H1 (cell line): ENCODE measurements around the gene C5AR2. TPM values are rescaled to one million over a fixed set of nuclear protein-coding genes. Genes with fewer than 3 reads are reported as not detected.

Experiments used
- CTCF ChIA-PET: fragments of 300-600 bp; sonication (Branson Sonifier 250); formaldehyde crosslinking; loops from one replicate; lab custom pipeline; 2021; ENCODE audit not compliant: partially characterized antibody; lab: Charles Lee
- POLR2A ChIA-PET: fragments of 300-600 bp; sonication (Branson Sonifier 250); formaldehyde crosslinking; loops from one replicate; lab custom pipeline; 2021; ENCODE audit warnings: inconsistent platforms; ENCODE audit not compliant: partially characterized antibody; lab: Charles Lee
- DNase-seq, 2 experiments: peaks; one replicate each; pipeline versions ENCODE4 v3.0.0 to v3.0.0-alpha.2; 2010 to 2022; ENCODE audit warnings: low spot score in 2 of 2, low read depth in 1 of 2, mixed read lengths in 1 of 2
- FAIRE-seq: peaks from 2 replicates; lab custom pipeline; 2011; peaks lifted over from hg19 to GRCh38; lab: Jason Lieb, UNC
- H2AFZ ChIP-seq: 2 replicates; pipeline ENCODE4 v1.8.1; 2012; ENCODE audit warnings: low read length, inconsistent platforms
- H2AK5ac ChIP-seq: 2 replicates; pipeline ENCODE4 v1.6.1; 2013; ENCODE audit warnings: low read depth, low read length
- H2BK120ac ChIP-seq: replicated peaks from 2 replicates; pipeline ENCODE3; 2013; ENCODE audit warnings: low read depth, low read length, inconsistent platforms
- H2BK12ac ChIP-seq: 2 replicates; pipeline ENCODE4 v1.6.1; 2013; ENCODE audit warnings: low read depth, low read length
- H2BK15ac ChIP-seq: 2 replicates; pipeline ENCODE4 v1.6.1; 2013; ENCODE audit warnings: low read length
- H2BK20ac ChIP-seq: 2 replicates; pipeline ENCODE4 v1.6.1; 2013; ENCODE audit warnings: low read length
- H2BK5ac ChIP-seq: 2 replicates; pipeline ENCODE4 v1.6.1; 2013; ENCODE audit warnings: low read depth, low read length
- H3K14ac ChIP-seq: 2 replicates; pipeline ENCODE4 v1.6.1; 2013; ENCODE audit warnings: inconsistent platforms; ENCODE audit not compliant: insufficient read length
- H3K18ac ChIP-seq: 2 replicates; pipeline ENCODE4 v1.6.1; 2013; ENCODE audit warnings: low read length; ENCODE audit errors: extremely low read depth
- H3K23ac ChIP-seq: 2 replicates; pipeline ENCODE4 v1.6.1; 2013; ENCODE audit warnings: inconsistent platforms; ENCODE audit not compliant: insufficient read length
- H3K23me2 ChIP-seq: 2 replicates; pipeline ENCODE4 v1.6.1; 2013; ENCODE audit warnings: low read depth, low read length
- H3K27ac ChIP-seq: 2 replicates; pipeline ENCODE4 v1.6.1; 2011; ENCODE audit warnings: low read depth, low read length, inconsistent platforms
- H3K27me3 ChIP-seq, 4 experiments: replicated peaks in 1 of 4; 1 replicate in 1 of 4; 2 replicates in 3 of 4; pipeline versions ENCODE4 v1.6.1 to v1.8.1; 2011 to 2013; ENCODE audit warnings: low read length in 3 of 4, mild to moderate bottlenecking in 3 of 4, inconsistent platforms in 2 of 4, mixed read lengths in 2 of 4, moderate library complexity in 1 of 4; ENCODE audit not compliant: control insufficient read depth in 3 of 4, insufficient read depth in 3 of 4; ENCODE audit errors: extremely low read depth in 1 of 4
- H3K36me3 ChIP-seq, 4 experiments: 2 replicates each; pipeline versions ENCODE4 v1.6.1 to v1.8.1; 2011 to 2013; ENCODE audit warnings: mild to moderate bottlenecking in 4 of 4, low read length in 3 of 4, moderate library complexity in 2 of 4, control low read depth in 1 of 4, inconsistent platforms in 1 of 4; ENCODE audit not compliant: insufficient read depth in 4 of 4, control insufficient read depth in 2 of 4
- H3K4ac ChIP-seq: replicated peaks from 2 replicates; pipeline ENCODE3; 2013; ENCODE audit warnings: low read length, low read depth, mixed read lengths, inconsistent platforms; ENCODE audit not compliant: insufficient read length
- H3K4me1 ChIP-seq, 4 experiments: replicated peaks in 1 of 4; 1 replicate in 1 of 4; 2 replicates in 3 of 4; pipeline versions ENCODE4 v1.6.1 to v1.8.1; 2011 to 2013; ENCODE audit warnings: low read length in 3 of 4, inconsistent platforms in 2 of 4, mixed read lengths in 1 of 4; ENCODE audit not compliant: insufficient read depth in 4 of 4, control insufficient read depth in 3 of 4
- H3K4me2 ChIP-seq, 2 experiments: 2 replicates each; pipeline versions ENCODE4 v1.6.1 to v1.8.1; 2011 to 2013; ENCODE audit warnings: low read depth in 2 of 2, low read length in 2 of 2, control low read depth in 1 of 2, inconsistent platforms in 1 of 2, mild to moderate bottlenecking in 1 of 2; ENCODE audit not compliant: insufficient read depth in 1 of 2
- H3K4me3 ChIP-seq, 4 experiments: fragments of 200-600, 300-600 bp in 1 of 4; sonication (generic), shearing (Covaris generic), sonication (Bioruptor Twin) in 1 of 4; 2 replicates each; pipeline versions ENCODE4 v1.5.1 to v1.8.1; 2011 to 2016; ENCODE audit warnings: low read length in 4 of 4, low read depth in 3 of 4, control low read depth in 2 of 4, inconsistent platforms in 2 of 4, mild to moderate bottlenecking in 2 of 4, mixed read lengths in 1 of 4, moderate library complexity in 1 of 4; ENCODE audit not compliant: insufficient read depth in 2 of 4; ENCODE audit errors: extremely low read depth in 1 of 4
- H3K56ac ChIP-seq: replicated peaks from 2 replicates; pipeline ENCODE3; 2013; ENCODE audit warnings: low read depth, mild to moderate bottlenecking, mixed read lengths, low read length, inconsistent platforms; ENCODE audit not compliant: insufficient read length
- H3K79me1 ChIP-seq: 2 replicates; pipeline ENCODE4 v1.6.1; 2013; ENCODE audit warnings: low read depth, low read length, control low read depth
- H3K79me2 ChIP-seq, 2 experiments: 2 replicates each; pipeline versions ENCODE4 v1.6.1 to v1.8.1; 2012 to 2013; ENCODE audit warnings: low read length in 2 of 2, mild to moderate bottlenecking in 2 of 2, inconsistent platforms in 1 of 2; ENCODE audit not compliant: insufficient read depth in 2 of 2, control insufficient read depth in 1 of 2
- H3K9ac ChIP-seq, 4 experiments: replicated peaks in 1 of 4; 1 replicate in 1 of 4; 2 replicates in 3 of 4; pipeline versions ENCODE4 v1.6.1 to v1.8.1; 2011 to 2013; ENCODE audit warnings: low read depth in 3 of 4, low read length in 3 of 4, control low read depth in 2 of 4, mild to moderate bottlenecking in 2 of 4, moderate library complexity in 2 of 4, inconsistent platforms in 1 of 4; ENCODE audit errors: extremely low read depth in 1 of 4
- H3K9me3 ChIP-seq, 2 experiments: 2 replicates each; pipeline versions ENCODE4 v1.6.1 to v1.8.1; 2012 to 2013; ENCODE audit warnings: mild to moderate bottlenecking in 2 of 2, moderate library complexity in 2 of 2, control low read depth in 1 of 2, inconsistent platforms in 1 of 2, low read depth in 1 of 2, low read length in 1 of 2, mixed read lengths in 1 of 2; ENCODE audit not compliant: insufficient read depth in 2 of 2
- H4K20me1 ChIP-seq, 2 experiments: replicated peaks in 1 of 2; 2 replicates each; pipeline versions ENCODE3 to v1.8.1; 2011 to 2013; ENCODE audit warnings: inconsistent platforms in 2 of 2, low read length in 2 of 2, mild to moderate bottlenecking in 1 of 2; ENCODE audit not compliant: insufficient read depth in 2 of 2, control insufficient read depth in 1 of 2
- H4K5ac ChIP-seq: 2 replicates; pipeline ENCODE4 v1.6.1; 2013; ENCODE audit warnings: low read length, low read depth, mixed read lengths, inconsistent platforms; ENCODE audit not compliant: insufficient read length
- H4K8ac ChIP-seq: 2 replicates; pipeline ENCODE4 v1.8.0; 2013; ENCODE audit warnings: mild to moderate bottlenecking, moderate library complexity, low read length, inconsistent platforms; ENCODE audit not compliant: insufficient read depth; ENCODE audit errors: extremely low read depth
- H4K91ac ChIP-seq: replicated peaks from 2 replicates; pipeline ENCODE3; 2013; ENCODE audit warnings: low read length, mixed read lengths, inconsistent platforms; ENCODE audit not compliant: insufficient read length
- CHD2 ChIP-seq: IDR thresholded peaks from 2 replicates; pipeline ENCODE4 v1.6.1; 2012; ENCODE audit warnings: low read length, improper control_type of control experiment
- CTBP2 ChIP-seq: IDR thresholded peaks from 2 replicates; pipeline ENCODE4 v1.7.0; 2011; ENCODE audit warnings: borderline replicate concordance, mild to moderate bottlenecking, moderate library complexity, mixed read lengths, low read length; ENCODE audit not compliant: insufficient read depth, insufficient read length
- CTCF ChIP-seq, 3 experiments: IDR thresholded peaks; 1 replicate in 2 of 3; 2 replicates in 1 of 3; pipeline versions ENCODE4 v1.5.1 to v1.6.1; 2011; ENCODE audit warnings: low read length in 3 of 3, mild to moderate bottlenecking in 3 of 3, inconsistent platforms in 2 of 3, low read depth in 1 of 3, moderate library complexity in 1 of 3; ENCODE audit not compliant: insufficient read depth in 1 of 3; ENCODE audit errors: control extremely low read depth in 1 of 3
- FOSL1 ChIP-seq: IDR thresholded peaks from 2 replicates; pipeline ENCODE4 v1.6.1; 2011; ENCODE audit warnings: mild to moderate bottlenecking, low read depth, low read length, moderate library complexity; ENCODE audit not compliant: insufficient read depth
- JUN ChIP-seq: IDR thresholded peaks from 2 replicates; pipeline ENCODE4 v1.6.1; 2011; ENCODE audit warnings: low read depth, mild to moderate bottlenecking, improper control_type of control experiment, low read length
- KDM1A ChIP-seq: fragments of 200-600, 300-600 bp; sonication (generic); IDR thresholded peaks from 2 replicates; pipeline ENCODE4 v1.7.1; 2016; ENCODE audit warnings: mild to moderate bottlenecking, low read length, borderline replicate concordance
- RAD21 ChIP-seq, 2 experiments: IDR thresholded peaks in 1 of 2; conservative IDR thresholded peaks in 1 of 2; 2 replicates each; pipeline ENCODE4 v1.6.1; 2011; ENCODE audit warnings: low read depth in 2 of 2, low read length in 2 of 2, improper control_type of control experiment in 1 of 2, inconsistent platforms in 1 of 2, mild to moderate bottlenecking in 1 of 2, moderate library complexity in 1 of 2
- RBBP5 ChIP-seq: IDR thresholded peaks from 2 replicates; pipeline ENCODE4 v1.7.1; 2012; ENCODE audit warnings: low read depth, mild to moderate bottlenecking, inconsistent platforms, low read length, moderate library complexity, borderline replicate concordance
- WGBS, 2 experiments: shearing (Covaris generic) in 1 of 2; methylation state at CpG; one replicate each; pipeline versions ENCODE4 v1.1.6 to v1.1.7; 2013 to 2015; ENCODE audit warnings: low lambda C conversion rate in 2 of 2, mixed read lengths in 2 of 2, inconsistent platforms in 1 of 2, low coverage in 1 of 2, missing lambda C conversion rate in 1 of 2; ENCODE audit not compliant: insufficient replicate concordance in 2 of 2, insufficient coverage in 1 of 2, insufficient read length in 1 of 2; ENCODE audit errors: extremely low coverage in 1 of 2, missing lambda C conversion rate in 1 of 2; 5-methylcytosine and 5-hydroxymethylcytosine counted together
- polyA plus RNA-seq, 7 experiments: library from polyadenylated mRNA; depleted of rRNA in 3 of 7; stranded (reverse) in 5 of 7; unstranded in 2 of 7; fragments of >200 nt in 5 of 7; fragments of 200-250 nt in 2 of 7; gene quantifications; 1 replicate in 5 of 7; 2 replicates in 1 of 7; 4 replicates in 1 of 7; pipeline versions ENCODE4 v1.2.1 to v1.2.3, GENCODE V29; 2011 to 2013; ENCODE audit warnings: missing spikeins in 2 of 7, mixed read lengths in 2 of 7
- total RNA-seq: library from RNA; stranded (reverse); fragmentation: NEBNext Ultra II Directional; extraction: Animal tissue kit (Norgen Biotek cat#: 25700); gene quantifications from 2 replicates; pipeline ENCODE4 v1.2.1, GENCODE V29; 2021

C5AR2 gene
- total and polyA plus RNA-seq, 2 of the 8 experiments (the other 6 are each of a cell fraction or from before 2014, with no cell fraction given) = 0.08 to 0.15 TPM

- H3K36me3 ChIP-seq = no peaks in the 10 kb centered on the region
- DNase-seq (peak in 1 of 2 experiments; percentile 60), FAIRE-seq (no peak)
- 37% methylated on average over 9 of the region's 9 CpGs; no CpG with 5 or more reads in 1 of the 2 experiments for WGBS, 2 experiments
- no peak overlapping the region for H4K5ac ChIP-seq
- no peaks in the 10 kb centered on the region; a peak in 2 of 7 replicates for H3K4me1 ChIP-seq
- no peak overlapping the region for H3K27ac ChIP-seq
- H3K9ac ChIP-seq = no peak overlapping the region
- H4K20me1 ChIP-seq = no peaks in the 10 kb centered on the region
- no peaks in the 10 kb centered on the region for H3K23me2 ChIP-seq
- no peak overlapping the region for H2BK5ac ChIP-seq
- CTCF ChIA-PET = interaction anchor here (0.6 to 7.2 kb wide), 22 partner anchors 9 to 678 kb away, joined by 3 to 90 read pairs (median 4); no protein-coding TSS in a partner anchor
- no peak overlapping the region for H3K23ac ChIP-seq
- H4K91ac ChIP-seq = no peak overlapping the region
- H3K79me2 ChIP-seq = no peaks in the 10 kb centered on the region
- H3K4ac ChIP-seq = no peak overlapping the region
- H2AFZ ChIP-seq = no peak overlapping the region
- no peak overlapping the region for H3K4me2 ChIP-seq
- H3K4me3 ChIP-seq = no peak overlapping the region
- H2BK20ac ChIP-seq = no peak overlapping the region
- H2AK5ac ChIP-seq = no peak overlapping the region
- no peak overlapping the region for H4K8ac ChIP-seq
- peaks cover 0 to 3% of the 10 kb centered on the region in 2 experiments; a peak in 1 of 4 replicates for H3K9me3 ChIP-seq
- no peaks in the 10 kb centered on the region for H3K79me1 ChIP-seq
- POLR2A ChIA-PET = interaction anchor here (0.9 to 1.3 kb wide), 2 partner anchors 9 to 10 kb away, joined by 3 to 5 read pairs; partner anchors contain the start of gene INAFM1
- no peak overlapping the region for H3K14ac ChIP-seq
- no peak overlapping the region for H2BK12ac ChIP-seq
- H3K18ac ChIP-seq = no peak overlapping the region
- H2BK15ac ChIP-seq = no peak overlapping the region; the same call in 1 of the 2 replicates
- no peak overlapping the region for H3K56ac ChIP-seq
- H2BK120ac ChIP-seq = no peak overlapping the region
- H3K27me3 ChIP-seq = no peaks in the 10 kb centered on the region; a peak in 1 of 7 replicates
- TF ChIP-seq CHD2 = no peak
- no peak for TF ChIP-seq CTBP2
- no peak for TF ChIP-seq JUN
- no peak for TF ChIP-seq FOSL1
- TF ChIP-seq KDM1A = no peak
- TF ChIP-seq RBBP5 = no peak
- TF ChIP-seq CTCF (IDR thresholded peaks at IDR 0.05; ENCODE audit: control extremely low read depth in 1 of 3, insufficient read depth in 1 of 3, low read depth in 1 of 3, low read length in 3 of 3) = peak in 2 of 3 experiments; percentile 64 to 74; a peak in 3 of 4 replicates
- TF ChIP-seq RAD21 (IDR thresholded peaks at IDR 0.05 in 1 of 2, conservative IDR thresholded peaks at IDR 0.05 in 1 of 2; ENCODE audit: low read depth in 2 of 2, low read length in 2 of 2) = peak; percentile 58 to 65
Observed at GRCh38 chr19:47284324-47284899, 47.6 kb upstream of the C5AR2 start.
